H9 (cell line): ENCODE results near the gene ERMP1. TPM values are rescaled to one million over a fixed set of nuclear protein-coding genes. Genes with fewer than 3 reads are reported as not detected.

Experiments
- DNase-seq: peaks from one replicate; pipeline ENCODE4 v3.0.0-alpha.2; 2017
- H2AFZ ChIP-seq: one replicate; pipeline ENCODE4 v1.6.1; 2013; ENCODE audit warnings: mild to moderate bottlenecking, low read length, control low read depth, moderate library complexity
- H2AK5ac ChIP-seq: 2 replicates; pipeline ENCODE4 v1.6.1; 2013; ENCODE audit warnings: low read length, control low read depth, mixed read lengths; ENCODE audit not compliant: insufficient read length
- H2BK120ac ChIP-seq: one replicate; pipeline ENCODE4 v1.6.1; 2013; ENCODE audit warnings: low read depth, mild to moderate bottlenecking, low read length, control low read depth, inconsistent platforms; ENCODE audit not compliant: poor library complexity, severe bottlenecking
- H2BK12ac ChIP-seq: 2 replicates; pipeline ENCODE4 v1.6.1; 2013; ENCODE audit warnings: low read length, control low read depth, mixed read lengths, low read depth; ENCODE audit not compliant: insufficient read length
- H2BK15ac ChIP-seq: 2 replicates; pipeline ENCODE4 v1.6.1; 2013; ENCODE audit warnings: low read depth, low read length, control low read depth
- H2BK20ac ChIP-seq: one replicate; pipeline ENCODE4 v1.6.1; 2013; ENCODE audit warnings: low read depth, mild to moderate bottlenecking, low read length, control low read depth, inconsistent platforms; ENCODE audit not compliant: poor library complexity, severe bottlenecking
- H2BK5ac ChIP-seq: 2 replicates; pipeline ENCODE4 v1.6.1; 2013; ENCODE audit warnings: low read length, control low read depth, mixed read lengths; ENCODE audit not compliant: insufficient read length
- H3K14ac ChIP-seq: 2 replicates; pipeline ENCODE4 v1.6.1; 2013; ENCODE audit warnings: low read length, control low read depth; ENCODE audit not compliant: insufficient read depth
- H3K18ac ChIP-seq: 2 replicates; pipeline ENCODE4 v1.6.1; 2013; ENCODE audit warnings: low read depth, mild to moderate bottlenecking, mixed read lengths, low read length, control low read depth; ENCODE audit not compliant: insufficient read length
- H3K23ac ChIP-seq: 2 replicates; pipeline ENCODE4 v1.6.1; 2013; ENCODE audit warnings: low read length, control low read depth, mixed read lengths, low read depth; ENCODE audit not compliant: insufficient read length
- H3K23me2 ChIP-seq: 2 replicates; pipeline ENCODE4 v1.6.1; 2013; ENCODE audit warnings: low read depth, mild to moderate bottlenecking, mixed read lengths, low read length, control low read depth; ENCODE audit not compliant: insufficient read length, poor library complexity, severe bottlenecking
- H3K27ac ChIP-seq: 2 replicates; pipeline ENCODE4 v1.5.1; 2013; ENCODE audit warnings: low read length, control low read depth, mixed read lengths, low read depth; ENCODE audit not compliant: insufficient read length
- H3K27me3 ChIP-seq: 2 replicates; pipeline ENCODE4 v1.6.1; 2013; ENCODE audit warnings: low read length, control low read depth, inconsistent platforms; ENCODE audit not compliant: insufficient read depth
- H3K4ac ChIP-seq: 2 replicates; pipeline ENCODE4 v1.6.1; 2013; ENCODE audit warnings: low read depth, mild to moderate bottlenecking, control low read depth, inconsistent platforms, low read length, moderate library complexity
- H3K4me1 ChIP-seq: 2 replicates; pipeline ENCODE4 v1.6.1; 2013; ENCODE audit warnings: low read length, control low read depth, inconsistent platforms; ENCODE audit not compliant: insufficient read depth
- H3K4me2 ChIP-seq: 2 replicates; pipeline ENCODE4 v1.6.1; 2013; ENCODE audit warnings: low read length, control low read depth, mixed read lengths; ENCODE audit not compliant: insufficient read length, insufficient read depth
- H3K56ac ChIP-seq: 2 replicates; pipeline ENCODE4 v1.6.1; 2013; ENCODE audit warnings: low read depth, mild to moderate bottlenecking, mixed read lengths, low read length, control low read depth; ENCODE audit not compliant: insufficient read length
- H3K79me1 ChIP-seq: 2 replicates; pipeline ENCODE4 v1.6.1; 2013; ENCODE audit warnings: low read depth, mild to moderate bottlenecking, moderate library complexity, low read length, control low read depth, inconsistent platforms; ENCODE audit not compliant: insufficient read depth, poor library complexity, severe bottlenecking
- H3K79me2 ChIP-seq: 2 replicates; pipeline ENCODE4 v1.6.1; 2013; ENCODE audit warnings: low read length, control low read depth, inconsistent platforms; ENCODE audit not compliant: insufficient read depth
- H3K9ac ChIP-seq: 2 replicates; pipeline ENCODE4 v1.6.1; 2013; ENCODE audit warnings: low read length, control low read depth, mixed read lengths; ENCODE audit not compliant: insufficient read length; ENCODE audit errors: extremely low read depth
- H3K9me3 ChIP-seq: one replicate; pipeline ENCODE4 v1.6.1; 2013; ENCODE audit warnings: low read depth, low read length, inconsistent platforms; ENCODE audit not compliant: control insufficient read depth
- H3T11ph ChIP-seq: one replicate; pipeline ENCODE4 v1.6.1; 2013; ENCODE audit warnings: mild to moderate bottlenecking, low read length, control low read depth, inconsistent platforms
- H4K20me1 ChIP-seq: one replicate; pipeline ENCODE4 v1.6.1; 2013; ENCODE audit not compliant: control insufficient read depth, insufficient read length, insufficient read depth
- H4K5ac ChIP-seq: 2 replicates; pipeline ENCODE4 v1.6.1; 2013; ENCODE audit warnings: low read depth, mild to moderate bottlenecking, mixed read lengths, low read length, control low read depth; ENCODE audit not compliant: insufficient read length
- H4K8ac ChIP-seq: replicated peaks from 2 replicates; pipeline ENCODE4 v1.6.1; 2013; ENCODE audit warnings: low read length, control low read depth, mixed read lengths, low read depth; ENCODE audit not compliant: insufficient read length
- H4K91ac ChIP-seq: 2 replicates; pipeline ENCODE4 v1.6.1; 2013; ENCODE audit warnings: low read depth, mild to moderate bottlenecking, moderate library complexity, mixed read lengths, low read length, control low read depth; ENCODE audit not compliant: insufficient read length
- H3K27ac Mint-ChIP-seq, 3 experiments: 2 replicates in 2 of 3; 3 replicates in 1 of 3; pipeline ENCODE4 v1.8.0; 2020 to 2021; ENCODE audit warnings: mixed read lengths in 3 of 3, mild to moderate bottlenecking in 1 of 3, moderate library complexity in 1 of 3
- H3K27me3 Mint-ChIP-seq: 2 replicates; pipeline ENCODE4 v1.8.0; 2021; ENCODE audit warnings: low read depth, mild to moderate bottlenecking, moderate library complexity, mixed read lengths
- H3K36me3 Mint-ChIP-seq, 3 experiments: 2 replicates in 2 of 3; 3 replicates in 1 of 3; pipeline ENCODE4 v1.8.0; 2020 to 2021; ENCODE audit warnings: low read depth in 3 of 3, mixed read lengths in 3 of 3; ENCODE audit not compliant: insufficient read depth in 1 of 3
- H3K4me1 Mint-ChIP-seq, 2 experiments: 2 replicates each; pipeline ENCODE4 v1.8.0; 2020; ENCODE audit warnings: mixed read lengths in 2 of 2
- H3K4me3 Mint-ChIP-seq, 2 experiments: 2 replicates in 1 of 2; 3 replicates in 1 of 2; pipeline ENCODE4 v1.8.0; 2020 to 2021; ENCODE audit warnings: mild to moderate bottlenecking in 2 of 2, mixed read lengths in 2 of 2, moderate library complexity in 1 of 2
- H3K9me3 Mint-ChIP-seq, 2 experiments: 2 replicates in 1 of 2; 3 replicates in 1 of 2; pipeline ENCODE4 v1.8.0; 2020; ENCODE audit warnings: mild to moderate bottlenecking in 2 of 2, mixed read lengths in 2 of 2, moderate library complexity in 1 of 2
- CTCF ChIP-seq: fragments of 200-600 bp; sonication (generic); conservative IDR thresholded peaks from 3 replicates; pipeline ENCODE4 v1.8.0; 2021; ENCODE audit warnings: antibody characterized with exemption, mild to moderate bottlenecking
- WGBS: extraction: QIAGEN DNeasy Blood & Tissue Kit; methylation state at CpG from one replicate; pipeline ENCODE4 v1.1.7; 2013; ENCODE audit warnings: missing lambda C conversion rate, low lambda C conversion rate, mixed read lengths; ENCODE audit not compliant: insufficient read length; ENCODE audit errors: extremely low coverage; 5-methylcytosine and 5-hydroxymethylcytosine counted together
- total RNA-seq: library from RNA; stranded (reverse); gene quantifications from 2 replicates; pipeline ENCODE4 v1.2.1, GENCODE V29; 2021

The ERMP1 gene
- total RNA-seq, 1 experiment from 2014 or later, result 20.2 TPM

GRCh38 chr9:5858833-5859232 is 25.9 kb upstream of the ERMP1 start:
- no peaks in the 10 kb centered on the region for H3K4me1 ChIP-seq
- no peak overlapping the region for H3K9ac ChIP-seq
- no peak overlapping the region for H3K4me2 ChIP-seq
- no peak overlapping the region for H3K4ac ChIP-seq
- H2AK5ac ChIP-seq, result no peak overlapping the region
- no peak overlapping the region for H3K56ac ChIP-seq
- no peak for DNase-seq
- H2AFZ ChIP-seq, result no peak overlapping the region
- H2BK15ac ChIP-seq, result no peak overlapping the region
- H3K23me2 ChIP-seq, result no peaks in the 10 kb centered on the region
- H3K27ac Mint-ChIP-seq, result no peak overlapping the region
- no peaks in the 10 kb centered on the region for H3K36me3 Mint-ChIP-seq
- no peaks in the 10 kb centered on the region for H4K20me1 ChIP-seq
- H3K27me3 Mint-ChIP-seq, result peaks cover 6% of the 10 kb centered on the region
- no peak overlapping the region for H3K14ac ChIP-seq
- H2BK12ac ChIP-seq, result no peak overlapping the region
- H3K4me1 Mint-ChIP-seq, result peaks cover 0 to 2% of the 10 kb centered on the region in 2 experiments; a peak in 2 of 4 replicates
- H3K4me3 Mint-ChIP-seq, result no peak overlapping the region
- H3K79me2 ChIP-seq, result no peaks in the 10 kb centered on the region
- WGBS, result no CpG with 5 or more reads among the region's 3 CpGs
- H2BK5ac ChIP-seq, result no peak overlapping the region
- no peak overlapping the region for H3K27ac ChIP-seq
- no peak overlapping the region for H3K23ac ChIP-seq
- no peak overlapping the region for H2BK20ac ChIP-seq
- no peaks in the 10 kb centered on the region for H3K27me3 ChIP-seq
- H4K5ac ChIP-seq, result no peak overlapping the region
- H2BK120ac ChIP-seq, result no peak overlapping the region
- no peaks in the 10 kb centered on the region for H3K9me3 ChIP-seq
- H3K9me3 Mint-ChIP-seq, result no peaks in the 10 kb centered on the region
- no peak overlapping the region for H4K91ac ChIP-seq
- no peak for TF ChIP-seq CTCF
- H3T11ph ChIP-seq, result no peak overlapping the region
- no peak overlapping the region for H3K18ac ChIP-seq
- H3K79me1 ChIP-seq, result no peaks in the 10 kb centered on the region
- H4K8ac ChIP-seq, result no peak overlapping the region
